ENCODE measurements around the gene SRGAP2C.
A peak's percentile ranks its signal among the peaks of the same experiment; 100 is the strongest.
"Not testable (repeated sequence)": the region's sequence is repeated elsewhere in the genome, so short reads cannot be mapped to it uniquely, and the experiment has no call there.

SRGAP2C gene

GRCh38 chr1:121176649-121177048, 8.1 kb upstream of the SRGAP2C start:
- not testable (repeated sequence) for H3K4me3 ChIP-seq (ENCODE audit: control insufficient read depth, low read depth, low read length); DNase-seq (ENCODE audit: low read depth)

- not testable (repeated sequence) for DNase-seq (ENCODE audit: low read depth); H3K4me3 ChIP-seq (ENCODE audit: control insufficient read depth, low read depth, low read length)
These were observed 6.6 kb upstream of the SRGAP2C start for GRCh38 chr1:121178197-121178596.

- DNase-seq (ENCODE audit: low read depth), result not testable (repeated sequence)
- H3K4me3 ChIP-seq (ENCODE audit: control insufficient read depth, low read depth, low read length), result peak overlapping the region; percentile 44
These were observed 908 bp upstream of the SRGAP2C start for GRCh38 chr1:121183867-121184266.

- not testable (repeated sequence) for DNase-seq (ENCODE audit: low read depth)
- H3K4me3 ChIP-seq (ENCODE audit: control insufficient read depth, low read depth, low read length), result peak overlapping the region; percentile 46
These were observed 449 bp downstream of the SRGAP2C start for GRCh38 chr1:121185140-121185708.

- not testable (repeated sequence) for DNase-seq (ENCODE audit: low read depth); H3K4me3 ChIP-seq (ENCODE audit: control insufficient read depth, low read depth, low read length)
These were observed 1.4 kb downstream of the SRGAP2C start for GRCh38 chr1:121186191-121186590.

DNA sequence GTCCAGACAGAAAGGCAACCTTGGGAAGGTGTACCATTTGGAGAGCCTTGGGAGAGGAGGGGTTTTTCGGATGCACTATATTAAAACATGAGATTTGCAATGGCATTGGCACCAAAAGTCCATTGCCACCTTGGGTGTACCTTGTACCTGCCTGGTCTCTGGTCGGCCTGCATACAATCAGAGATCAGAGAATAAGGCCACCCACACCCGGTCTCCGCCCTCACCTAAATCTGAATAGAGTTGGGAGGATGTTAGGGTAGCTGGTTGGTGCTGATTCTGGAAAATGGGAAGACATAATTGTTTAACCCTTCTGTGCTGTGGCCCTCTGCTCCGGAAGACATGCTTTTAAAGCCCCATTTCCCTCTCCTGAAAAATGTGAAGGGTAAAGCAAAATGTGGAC, 3.1 kb downstream of the SRGAP2C start:
- peak overlapping the region; percentile 15 for H3K4me3 ChIP-seq (ENCODE audit: control insufficient read depth, low read depth, low read length)
- DNase-seq (ENCODE audit: low read depth), result not testable (repeated sequence)

- not testable (repeated sequence) for H3K4me3 ChIP-seq (ENCODE audit: control insufficient read depth, low read depth, low read length); DNase-seq (ENCODE audit: low read depth)
These were observed 7.7 kb downstream of the SRGAP2C start for GRCh38 chr1:121192512-121192911.

- not testable (repeated sequence) for DNase-seq (ENCODE audit: low read depth); H3K4me3 ChIP-seq (ENCODE audit: control insufficient read depth, low read depth, low read length)
These were observed 12.5 kb downstream of the SRGAP2C start for GRCh38 chr1:121197095-121197882.

- H3K4me3 ChIP-seq (ENCODE audit: control insufficient read depth, low read depth, low read length); DNase-seq (ENCODE audit: low read depth): not testable (repeated sequence)
These were observed 15.0 kb downstream of the SRGAP2C start for GRCh38 chr1:121199763-121200162.

DNA sequence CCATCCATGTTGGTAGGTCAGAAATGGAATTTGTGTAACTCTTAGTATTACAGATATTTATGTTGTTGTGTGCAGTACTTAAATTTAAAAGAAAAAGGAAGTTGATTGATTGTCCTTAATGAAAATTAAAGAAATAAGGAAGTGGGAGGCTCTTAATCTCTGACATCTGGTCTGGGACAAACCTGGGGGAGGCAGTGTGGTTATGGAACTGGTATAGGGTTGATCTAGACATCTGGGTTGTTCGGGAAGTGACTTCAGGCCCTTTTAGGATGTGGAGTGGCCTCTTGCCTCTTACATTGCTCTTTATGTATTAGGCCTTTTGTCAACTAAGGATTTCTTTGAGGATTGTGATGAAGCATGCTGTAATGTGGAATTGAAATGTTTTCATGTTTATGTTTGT, 15.5 kb downstream of the SRGAP2C start:
- not testable (repeated sequence) for H3K4me3 ChIP-seq (ENCODE audit: control insufficient read depth, low read depth, low read length); DNase-seq (ENCODE audit: low read depth)

GRCh38 chr1:121200985-121201981, 16.5 kb downstream of the SRGAP2C start:
- not testable (repeated sequence) for DNase-seq (ENCODE audit: low read depth); H3K4me3 ChIP-seq (ENCODE audit: control insufficient read depth, low read depth, low read length)

DNA sequence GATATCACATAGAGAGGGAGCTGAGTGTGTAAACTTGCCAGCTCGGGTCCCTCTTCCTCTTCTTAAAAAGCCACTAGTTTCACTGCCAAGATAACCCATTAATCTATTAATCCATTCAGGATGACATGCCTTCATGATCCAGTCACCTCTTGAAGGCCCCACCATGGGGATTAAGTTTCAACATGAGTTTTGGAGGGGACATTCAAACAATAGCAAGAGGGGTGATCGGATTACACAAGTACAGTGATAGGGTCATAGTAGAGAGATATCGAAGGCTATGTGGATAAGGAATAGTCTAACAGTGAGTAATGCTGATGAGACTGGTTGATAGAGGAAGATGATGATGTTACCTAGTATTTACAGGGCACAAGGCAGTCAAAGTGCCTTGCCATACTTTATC, 18.2 kb downstream of the SRGAP2C start:
- not testable (repeated sequence) for DNase-seq (ENCODE audit: low read depth)

GRCh38 chr1:121205786-121206711, 21.3 kb downstream of the SRGAP2C start:
- DNase-seq (ENCODE audit: low read depth); H3K4me3 ChIP-seq (ENCODE audit: control insufficient read depth, low read depth, low read length): not testable (repeated sequence)

More for the DNA sequence above, 18.2 kb downstream of the SRGAP2C start:
- not testable (repeated sequence) for H3K4me3 ChIP-seq (ENCODE audit: control insufficient read depth, low read depth, low read length)

DNA sequence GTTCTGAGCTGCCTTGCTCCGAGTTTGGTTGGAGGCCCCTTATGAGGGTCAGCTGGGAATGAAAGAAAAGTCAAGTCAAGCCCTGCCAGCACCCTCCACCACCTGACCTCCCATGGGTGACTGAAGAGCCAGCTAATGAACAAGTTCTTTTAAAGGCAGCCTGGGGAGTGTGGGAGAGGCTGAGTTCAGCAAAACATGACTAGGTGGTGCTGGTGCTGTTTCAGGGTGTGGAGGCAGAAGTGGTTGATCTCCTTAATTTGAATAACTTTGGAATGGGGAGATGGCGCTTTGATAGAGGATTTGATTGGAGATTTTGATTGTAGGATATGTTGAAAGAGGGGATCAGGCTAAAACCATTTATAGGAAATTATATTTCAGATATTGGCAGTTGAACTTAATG, 22.6 kb downstream of the SRGAP2C start:
- H3K4me3 ChIP-seq (ENCODE audit: control insufficient read depth, low read depth, low read length), result not testable (repeated sequence)

GRCh38 chr1:121208375-121208774, 23.6 kb downstream of the SRGAP2C start:
- H3K4me3 ChIP-seq (ENCODE audit: control insufficient read depth, low read depth, low read length); DNase-seq (ENCODE audit: low read depth): not testable (repeated sequence)

More for the DNA sequence above, 22.6 kb downstream of the SRGAP2C start:
- not testable (repeated sequence) for DNase-seq (ENCODE audit: low read depth)

- DNase-seq (ENCODE audit: low read depth); H3K4me3 ChIP-seq (ENCODE audit: control insufficient read depth, low read depth, low read length): not testable (repeated sequence)
These were observed 26.0 kb downstream of the SRGAP2C start for GRCh38 chr1:121210778-121211177.

DNA sequence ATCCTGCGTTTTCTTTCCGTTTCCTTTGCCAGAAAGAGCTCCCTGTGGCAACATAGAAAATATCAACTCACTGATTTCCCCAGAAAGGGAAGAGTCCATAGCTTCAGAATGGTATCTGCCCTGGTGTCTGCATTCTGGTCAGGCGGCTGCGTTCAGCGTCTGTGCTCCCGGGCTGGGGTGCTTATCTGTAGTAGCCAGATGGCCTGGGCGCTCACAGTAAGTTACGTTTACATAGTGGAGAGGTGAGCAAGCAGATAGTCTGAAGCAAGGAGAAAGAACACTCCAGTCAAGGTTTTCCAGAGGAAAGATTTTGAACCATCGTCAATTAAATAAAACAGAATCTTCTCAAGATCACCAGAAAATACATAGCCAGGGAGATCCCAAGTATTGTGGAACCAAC, 28.7 kb downstream of the SRGAP2C start:
- not testable (repeated sequence) for H3K4me3 ChIP-seq (ENCODE audit: control insufficient read depth, low read depth, low read length); DNase-seq (ENCODE audit: low read depth)

All from AG09309 (cell line).